OCI-LY1 (cell line): ENCODE results near the gene CAD.

Source experiments
- CTCF ChIP-seq: fragments of 200-600 bp; sonication (generic), shearing (Covaris generic); IDR thresholded peaks from 2 replicates; pipeline ENCODE4 v1.5.1; 2017; ENCODE audit warnings: mild to moderate bottlenecking, antibody characterized with exemption, low read length, moderate library complexity, mixed read lengths
- EZH2 ChIP-seq: fragments of 200-600 bp; sonication (generic), shearing (Covaris generic); IDR thresholded peaks from 2 replicates; pipeline ENCODE4 v1.8.0; 2017; ENCODE audit warnings: borderline replicate concordance, mixed run types, mild to moderate bottlenecking, antibody characterized with exemption, low read length, moderate library complexity, mixed read lengths

GRCh38 chr2:27189989-27190388 is 27.2 kb upstream of the CAD start:
- no peak for TF ChIP-seq EZH2
- TF ChIP-seq CTCF = no peak
